Omental fat pad (tissue), 4 donors: ENCODE results near the gene ITM2B. TPM values are rescaled to one million over a fixed set of nuclear protein-coding genes. Genes with fewer than 3 reads are reported as not detected.

Experiments used
- ATAC-seq: fragments of 150-250 bp; one replicate; pipeline ENCODE4 v1.9.1; 2016; ENCODE audit warnings: mild to moderate bottlenecking, moderate library complexity; ENCODE audit not compliant: low FRiP score
- DNase-seq: peaks from one replicate; pipeline ENCODE4 v3.0.0-alpha.2; 2019; ENCODE audit warnings: low spot score
- total RNA-seq, 4 donors: library from RNA; depleted of rRNA; stranded (reverse); fragments of >200 nt; gene quantifications; one replicate each; pipeline ENCODE4 v1.1.0, GENCODE V29; 2016
- TF ChIP-seq, protein P1 (sequence below), 3 donors: fragments of 450-650 bp; IDR thresholded peaks; one replicate each; pipeline ENCODE4 v1.5.1; 2016 to 2017; ENCODE audit warnings: antibody characterized with exemption in 3 of 3, mild to moderate bottlenecking in 3 of 3, moderate library complexity in 2 of 3

Gene ITM2B
- total RNA-seq, 4 donors from 2014 or later: 455 to 728 (median 534) TPM

DNA sequence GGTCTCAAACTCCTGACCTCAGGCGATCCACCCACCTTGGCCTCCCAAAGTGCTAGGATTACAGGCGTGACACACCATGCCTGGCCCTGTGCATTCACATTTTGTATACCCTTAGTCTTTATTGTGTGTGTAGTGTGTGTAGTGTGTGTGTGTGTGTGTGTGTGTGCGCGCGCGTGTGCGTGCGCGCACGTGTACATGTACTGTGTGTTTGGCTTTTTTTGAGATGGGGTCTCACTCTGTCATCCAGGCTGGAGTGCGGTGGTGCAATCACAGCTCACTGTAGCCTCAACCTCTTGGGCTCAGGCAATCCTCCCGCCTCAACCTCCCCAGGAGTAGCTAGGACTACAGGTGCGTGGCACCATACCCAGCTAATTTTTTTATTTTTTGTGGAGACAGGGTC, 22.1 kb downstream of the ITM2B start:
- ATAC-seq (no peak), DNase-seq (no peak)
- TF ChIP-seq, protein P1, sequence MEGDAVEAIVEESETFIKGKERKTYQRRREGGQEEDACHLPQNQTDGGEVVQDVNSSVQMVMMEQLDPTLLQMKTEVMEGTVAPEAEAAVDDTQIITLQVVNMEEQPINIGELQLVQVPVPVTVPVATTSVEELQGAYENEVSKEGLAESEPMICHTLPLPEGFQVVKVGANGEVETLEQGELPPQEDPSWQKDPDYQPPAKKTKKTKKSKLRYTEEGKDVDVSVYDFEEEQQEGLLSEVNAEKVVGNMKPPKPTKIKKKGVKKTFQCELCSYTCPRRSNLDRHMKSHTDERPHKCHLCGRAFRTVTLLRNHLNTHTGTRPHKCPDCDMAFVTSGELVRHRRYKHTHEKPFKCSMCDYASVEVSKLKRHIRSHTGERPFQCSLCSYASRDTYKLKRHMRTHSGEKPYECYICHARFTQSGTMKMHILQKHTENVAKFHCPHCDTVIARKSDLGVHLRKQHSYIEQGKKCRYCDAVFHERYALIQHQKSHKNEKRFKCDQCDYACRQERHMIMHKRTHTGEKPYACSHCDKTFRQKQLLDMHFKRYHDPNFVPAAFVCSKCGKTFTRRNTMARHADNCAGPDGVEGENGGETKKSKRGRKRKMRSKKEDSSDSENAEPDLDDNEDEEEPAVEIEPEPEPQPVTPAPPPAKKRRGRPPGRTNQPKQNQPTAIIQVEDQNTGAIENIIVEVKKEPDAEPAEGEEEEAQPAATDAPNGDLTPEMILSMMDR (IDR thresholded peaks at IDR 0.05): no peak

DNA sequence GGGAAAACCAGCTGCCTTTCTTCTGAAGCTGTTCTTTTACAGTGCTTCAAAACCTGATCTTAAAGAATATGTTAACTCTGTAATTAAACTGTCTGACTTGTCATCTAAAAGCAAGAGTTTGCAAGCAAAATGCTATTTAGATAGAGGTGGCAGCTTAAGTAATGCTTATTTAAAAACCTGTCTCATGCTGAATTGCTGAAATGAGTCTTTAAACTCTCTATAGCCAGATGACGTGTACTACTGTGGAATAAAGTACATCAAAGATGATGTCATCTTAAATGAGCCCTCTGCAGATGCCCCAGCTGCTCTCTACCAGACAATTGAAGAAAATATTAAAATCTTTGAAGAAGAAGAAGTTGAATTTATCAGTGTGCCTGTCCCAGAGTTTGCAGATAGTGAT, 22.9 kb downstream of the ITM2B start:
- TF ChIP-seq, protein P1 (IDR thresholded peaks at IDR 0.05): no peak
- no peak for ATAC-seq

DNA sequence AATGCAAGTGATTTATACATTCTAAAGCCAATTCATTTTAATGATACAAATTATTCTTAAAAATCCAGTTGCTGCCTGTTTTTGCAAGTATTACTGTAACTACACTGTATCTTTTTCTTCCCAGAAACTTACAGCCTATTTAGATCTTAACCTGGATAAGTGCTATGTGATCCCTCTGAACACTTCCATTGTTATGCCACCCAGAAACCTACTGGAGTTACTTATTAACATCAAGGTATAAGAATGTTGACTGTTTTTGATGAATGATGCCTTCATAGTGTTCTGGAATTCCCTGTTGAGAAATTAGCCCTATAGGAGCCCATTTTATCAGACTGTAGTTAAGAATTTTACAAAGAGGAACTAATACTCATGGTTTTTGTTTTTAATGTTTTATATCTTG, 25.0 kb downstream of the ITM2B start:
- DNase-seq: no peak
- no peak for ATAC-seq
- TF ChIP-seq, protein P1 (IDR thresholded peaks at IDR 0.05): no peak

More for the DNA sequence above, 22.9 kb downstream of the ITM2B start:
- no peak for DNase-seq

DNA sequence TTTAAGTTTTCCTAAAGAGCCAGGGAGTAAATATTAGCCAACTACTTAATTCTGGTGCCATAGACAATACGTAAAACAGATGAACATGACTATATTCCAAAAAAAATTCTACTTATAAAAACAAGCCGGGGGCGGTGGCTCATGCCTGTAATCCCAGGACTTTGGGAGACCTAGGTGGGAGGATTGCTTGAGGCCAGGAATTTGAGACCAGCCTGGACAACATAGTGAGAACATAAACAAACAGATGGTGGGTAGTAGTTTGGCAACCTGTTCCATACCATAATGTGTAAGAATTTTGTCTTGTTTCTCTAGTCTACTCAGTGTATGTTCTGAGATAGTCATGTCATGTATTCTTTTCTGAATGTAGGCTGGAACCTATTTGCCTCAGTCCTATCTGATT, 25.4 kb downstream of the ITM2B start:
- ATAC-seq: no peak
- TF ChIP-seq, protein P1 (IDR thresholded peaks at IDR 0.05): no peak
- no peak for DNase-seq

DNA sequence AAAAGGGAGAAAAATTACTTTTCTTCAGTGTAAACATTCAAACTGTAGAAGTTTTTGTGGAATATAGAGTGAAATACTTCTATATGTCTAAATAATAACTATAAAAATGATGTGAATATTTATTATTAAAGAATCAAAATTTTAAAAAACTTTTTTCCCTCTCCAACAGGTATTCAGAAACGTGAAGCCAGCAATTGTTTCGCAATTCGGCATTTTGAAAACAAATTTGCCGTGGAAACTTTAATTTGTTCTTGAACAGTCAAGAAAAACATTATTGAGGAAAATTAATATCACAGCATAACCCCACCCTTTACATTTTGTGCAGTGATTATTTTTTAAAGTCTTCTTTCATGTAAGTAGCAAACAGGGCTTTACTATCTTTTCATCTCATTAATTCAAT, 28.0 kb downstream of the ITM2B start:
- no peak for ATAC-seq
- DNase-seq: no peak
- TF ChIP-seq, protein P1 (IDR thresholded peaks at IDR 0.05): no peak

DNA sequence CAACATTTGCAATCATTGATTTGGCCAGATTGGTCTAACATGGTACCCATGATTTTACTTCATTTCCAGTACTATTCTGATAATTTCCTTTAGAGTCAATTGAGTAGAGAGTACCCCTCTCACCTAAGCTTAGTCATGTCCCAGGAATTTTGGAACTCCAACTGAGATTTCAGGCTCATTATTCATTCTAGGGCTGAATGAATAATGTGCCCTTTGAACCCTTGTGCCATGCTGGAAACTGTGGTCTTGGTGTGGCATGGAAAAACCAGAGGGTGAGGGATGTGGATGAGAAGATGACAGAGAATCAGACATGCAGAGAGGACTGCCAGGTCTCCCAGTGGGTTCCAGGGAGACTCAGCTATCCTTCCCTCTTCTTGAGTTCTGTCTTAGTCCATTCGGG, 30.2 kb downstream of the ITM2B start:
- TF ChIP-seq, protein P1 (IDR thresholded peaks at IDR 0.05): no peak
- DNase-seq (no peak), ATAC-seq (no peak)

DNA sequence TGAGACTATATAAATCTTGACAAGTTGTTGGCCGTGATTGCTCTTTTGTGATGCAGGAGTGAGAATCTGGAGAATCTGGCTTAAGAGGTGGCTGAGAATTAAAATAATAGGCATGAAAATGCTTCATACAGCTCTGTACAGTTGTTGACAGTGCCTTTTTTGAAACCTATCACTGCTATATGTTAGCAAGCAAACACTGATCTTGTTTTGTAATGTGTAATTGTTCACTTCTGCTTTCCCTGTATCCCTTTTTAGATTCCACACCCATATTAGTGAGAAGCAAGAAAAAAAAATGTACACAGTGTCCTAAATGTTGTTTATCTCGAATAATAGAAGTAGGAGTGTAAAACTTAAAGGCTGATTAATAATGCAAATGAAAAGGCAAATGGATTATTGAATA, 31.1 kb downstream of the ITM2B start:
- DNase-seq (no peak), ATAC-seq (no peak)
- TF ChIP-seq, protein P1 (IDR thresholded peaks at IDR 0.05): no peak
